ENCODE data around the gene CDH16.

DNA sequence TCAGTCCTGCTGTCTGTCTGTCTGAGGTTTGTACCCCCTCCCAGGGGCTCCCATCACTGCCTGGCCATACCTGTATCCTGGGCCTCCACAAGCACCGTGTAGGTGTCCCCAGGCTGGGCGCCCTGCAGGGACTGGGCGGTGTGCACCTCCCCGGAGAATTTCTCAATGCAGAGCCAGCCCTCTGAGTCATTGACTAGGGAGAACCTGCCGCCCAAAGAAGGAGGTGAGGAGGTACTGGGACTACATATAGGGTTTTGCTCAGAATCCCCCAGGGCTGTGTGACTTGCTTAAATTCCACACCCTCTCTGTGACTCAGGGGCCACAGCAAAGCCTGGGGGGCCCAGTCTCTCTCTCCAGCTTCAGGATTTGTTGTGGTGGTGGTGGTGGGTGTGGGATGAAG lies 7.6 kb downstream of the CDH16 start:
- no peak for TF ChIP-seq POLR2A (IDR thresholded peaks at IDR 0.05)
- TF ChIP-seq, protein P1, sequence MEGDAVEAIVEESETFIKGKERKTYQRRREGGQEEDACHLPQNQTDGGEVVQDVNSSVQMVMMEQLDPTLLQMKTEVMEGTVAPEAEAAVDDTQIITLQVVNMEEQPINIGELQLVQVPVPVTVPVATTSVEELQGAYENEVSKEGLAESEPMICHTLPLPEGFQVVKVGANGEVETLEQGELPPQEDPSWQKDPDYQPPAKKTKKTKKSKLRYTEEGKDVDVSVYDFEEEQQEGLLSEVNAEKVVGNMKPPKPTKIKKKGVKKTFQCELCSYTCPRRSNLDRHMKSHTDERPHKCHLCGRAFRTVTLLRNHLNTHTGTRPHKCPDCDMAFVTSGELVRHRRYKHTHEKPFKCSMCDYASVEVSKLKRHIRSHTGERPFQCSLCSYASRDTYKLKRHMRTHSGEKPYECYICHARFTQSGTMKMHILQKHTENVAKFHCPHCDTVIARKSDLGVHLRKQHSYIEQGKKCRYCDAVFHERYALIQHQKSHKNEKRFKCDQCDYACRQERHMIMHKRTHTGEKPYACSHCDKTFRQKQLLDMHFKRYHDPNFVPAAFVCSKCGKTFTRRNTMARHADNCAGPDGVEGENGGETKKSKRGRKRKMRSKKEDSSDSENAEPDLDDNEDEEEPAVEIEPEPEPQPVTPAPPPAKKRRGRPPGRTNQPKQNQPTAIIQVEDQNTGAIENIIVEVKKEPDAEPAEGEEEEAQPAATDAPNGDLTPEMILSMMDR (IDR thresholded peaks at IDR 0.05) = no peak

Measured in sigmoid colon (tissue), 3 donors.